ENCODE measurements around the gene TAF1D.

TAF1D gene

DNA sequence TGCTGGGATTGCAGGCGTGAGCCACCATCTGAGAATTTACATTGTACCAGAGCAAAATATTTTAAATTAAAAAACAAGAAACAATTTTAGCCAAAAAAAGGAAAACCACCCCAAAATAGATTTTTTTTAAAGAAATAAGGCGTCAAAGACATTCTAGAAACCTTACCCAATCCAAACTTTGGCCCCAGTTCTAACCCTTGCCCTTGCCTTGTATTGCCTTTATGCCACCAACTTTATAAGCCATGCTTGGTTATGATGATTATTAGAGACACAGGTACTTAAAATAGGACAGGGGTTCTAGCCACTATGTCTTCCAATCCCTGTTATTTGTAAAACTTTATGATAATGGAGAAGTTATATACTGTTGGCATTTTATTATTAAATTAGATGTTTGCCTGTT is 11.9 kb upstream of the TAF1D start:
- Histone ChIP-seq H3K4ac (ENCODE audit: low read depth, low read length) (no peak overlapping the region), H3K4me3 (ENCODE audit: low read depth, low read length) (no peak overlapping the region), H2BK120ac (ENCODE audit: insufficient read depth, low read length, poor library complexity) (no peak overlapping the region), H3K23ac (ENCODE audit: low read length) (no peak overlapping the region), H3K14ac (ENCODE audit: low read length) (no peak overlapping the region), H3K4me2 (ENCODE audit: low read length) (no peak overlapping the region), H3K79me1 (ENCODE audit: low read length) (no peaks in the 10 kb centered on the region), H3K4me1 (ENCODE audit: control insufficient read depth in 1 of 2, insufficient read depth in 2 of 2, low read length in 2 of 2) (no peaks in the 10 kb centered on the region), H2AK5ac (ENCODE audit: low read length) (no peak overlapping the region), H3K27me3 (ENCODE audit: insufficient read depth, low read length) (no peaks in the 10 kb centered on the region), H2BK5ac (ENCODE audit: low read depth, low read length, poor library complexity) (no peak overlapping the region), H2AFZ (ENCODE audit: insufficient read depth, low read length, poor library complexity) (no peak overlapping the region), H3K9me3 (ENCODE audit: insufficient read depth, low read depth, low read length) (no peaks in the 10 kb centered on the region), H2BK12ac (ENCODE audit: low read length) (no peak overlapping the region), H3K18ac (ENCODE audit: low read length) (no peak overlapping the region), H4K8ac (ENCODE audit: low read depth, low read length) (no peak overlapping the region), H4K12ac (ENCODE audit: low read depth, low read length) (no peak overlapping the region), H4K91ac (ENCODE audit: low read depth, low read length) (no peak overlapping the region), H3K36me3 (ENCODE audit: control insufficient read depth in 1 of 2, insufficient read depth in 2 of 2, low read length in 2 of 2) (peaks cover 7 to 9% of the 10 kb centered on the region in 2 experiments), H3K9ac (ENCODE audit: low read length) (no peak overlapping the region), H3K79me2 (ENCODE audit: control insufficient read depth, insufficient read depth, low read length, poor library complexity) (no peaks in the 10 kb centered on the region), H3K27ac (ENCODE audit: low read depth, low read length) (no peak overlapping the region)
- no peak for DNase-seq
- WGBS (ENCODE audit: extremely low coverage, insufficient coverage, insufficient read length) = no CpG with 5 or more reads among the region's 2 CpGs

GRCh38 chr11:93751001-93751400 is 9.7 kb upstream of the TAF1D start:
- H3K9ac ChIP-seq (ENCODE audit: low read length) = no peak overlapping the region
- no peaks in the 10 kb centered on the region for H3K9me3 ChIP-seq (ENCODE audit: insufficient read depth, low read depth, low read length)
- no peak overlapping the region for H3K23ac ChIP-seq (ENCODE audit: low read length)
- H3K36me3 ChIP-seq (ENCODE audit: control insufficient read depth in 1 of 2, insufficient read depth in 2 of 2, low read length in 2 of 2) = peaks cover 0 to 3% of the 10 kb centered on the region in 2 experiments
- no peak overlapping the region for H3K4me3 ChIP-seq (ENCODE audit: low read depth, low read length)
- H4K12ac ChIP-seq (ENCODE audit: low read depth, low read length) = no peak overlapping the region
- H3K4me2 ChIP-seq (ENCODE audit: low read length) = no peak overlapping the region
- H3K4me1 ChIP-seq (ENCODE audit: control insufficient read depth in 1 of 2, insufficient read depth in 2 of 2, low read length in 2 of 2) = no peaks in the 10 kb centered on the region
- no peak overlapping the region for H2AFZ ChIP-seq (ENCODE audit: insufficient read depth, low read length, poor library complexity)
- H3K79me2 ChIP-seq (ENCODE audit: control insufficient read depth, insufficient read depth, low read length, poor library complexity) = no peaks in the 10 kb centered on the region
- H2BK12ac ChIP-seq (ENCODE audit: low read length) = no peak overlapping the region
- H3K27me3 ChIP-seq (ENCODE audit: insufficient read depth, low read length) = no peaks in the 10 kb centered on the region
- no peaks in the 10 kb centered on the region for H3K79me1 ChIP-seq (ENCODE audit: low read length)
- WGBS (ENCODE audit: extremely low coverage, insufficient coverage, insufficient read length) = no CpG with 5 or more reads among the region's 1 CpG
- H3K27ac ChIP-seq (ENCODE audit: low read depth, low read length) = no peak overlapping the region
- no peak overlapping the region for H2BK5ac ChIP-seq (ENCODE audit: low read depth, low read length, poor library complexity)
- no peak for DNase-seq
- H4K91ac ChIP-seq (ENCODE audit: low read depth, low read length) = no peak overlapping the region
- H3K18ac ChIP-seq (ENCODE audit: low read length) = no peak overlapping the region
- H3K4ac ChIP-seq (ENCODE audit: low read depth, low read length) = no peak overlapping the region
- no peak overlapping the region for H2AK5ac ChIP-seq (ENCODE audit: low read length)
- no peak overlapping the region for H4K8ac ChIP-seq (ENCODE audit: low read depth, low read length)
- H3K14ac ChIP-seq (ENCODE audit: low read length) = no peak overlapping the region
- H2BK120ac ChIP-seq (ENCODE audit: insufficient read depth, low read length, poor library complexity) = no peak overlapping the region

DNA sequence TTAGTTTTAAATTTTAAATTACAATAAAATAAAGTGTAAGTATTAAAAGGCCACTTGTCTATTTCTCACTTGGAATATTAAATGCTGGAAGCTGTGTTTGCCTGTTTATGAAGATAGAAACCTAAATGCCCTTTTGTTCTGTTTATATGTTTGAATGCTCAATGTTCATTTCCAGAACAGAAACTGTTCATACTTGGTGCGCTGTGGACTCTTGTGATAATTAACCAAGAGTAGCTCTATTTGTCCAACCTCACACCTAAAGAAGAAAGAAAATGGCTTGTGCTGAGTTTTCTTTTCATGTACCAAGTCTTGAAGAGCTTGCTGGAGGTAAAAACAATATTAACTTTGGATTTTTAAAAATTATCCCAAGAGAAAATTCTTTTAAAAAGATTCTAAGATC is 5.8 kb upstream of the TAF1D start:
- Histone ChIP-seq H3K27me3 (ENCODE audit: insufficient read depth, low read length) (no peaks in the 10 kb centered on the region), H4K91ac (ENCODE audit: low read depth, low read length) (no peak overlapping the region), H2AK5ac (ENCODE audit: low read length) (no peak overlapping the region), H3K36me3 (ENCODE audit: control insufficient read depth in 1 of 2, insufficient read depth in 2 of 2, low read length in 2 of 2) (peaks cover 3 to 8% of the 10 kb centered on the region in 2 experiments), H3K18ac (ENCODE audit: low read length) (no peak overlapping the region), H3K23ac (ENCODE audit: low read length) (no peak overlapping the region), H3K4me3 (ENCODE audit: low read depth, low read length) (no peak overlapping the region), H3K79me2 (ENCODE audit: control insufficient read depth, insufficient read depth, low read length, poor library complexity) (no peaks in the 10 kb centered on the region), H3K4me2 (ENCODE audit: low read length) (no peak overlapping the region), H2BK5ac (ENCODE audit: low read depth, low read length, poor library complexity) (no peak overlapping the region), H3K14ac (ENCODE audit: low read length) (no peak overlapping the region), H4K8ac (ENCODE audit: low read depth, low read length) (no peak overlapping the region), H2BK120ac (ENCODE audit: insufficient read depth, low read length, poor library complexity) (no peak overlapping the region), H2AFZ (ENCODE audit: insufficient read depth, low read length, poor library complexity) (no peak overlapping the region), H3K9ac (ENCODE audit: low read length) (no peak overlapping the region), H4K12ac (ENCODE audit: low read depth, low read length) (no peak overlapping the region), H3K4ac (ENCODE audit: low read depth, low read length) (no peak overlapping the region), H3K4me1 (ENCODE audit: control insufficient read depth in 1 of 2, insufficient read depth in 2 of 2, low read length in 2 of 2) (peaks cover 0 to under 1% of the 10 kb centered on the region in 2 experiments), H2BK12ac (ENCODE audit: low read length) (no peak overlapping the region), H3K9me3 (ENCODE audit: insufficient read depth, low read depth, low read length) (no peaks in the 10 kb centered on the region), H3K27ac (ENCODE audit: low read depth, low read length) (no peak overlapping the region), H3K79me1 (ENCODE audit: low read length) (no peaks in the 10 kb centered on the region)
- no peak for DNase-seq
- WGBS (ENCODE audit: extremely low coverage, insufficient coverage, insufficient read length) = no CpG with 5 or more reads among the region's 1 CpG

DNA sequence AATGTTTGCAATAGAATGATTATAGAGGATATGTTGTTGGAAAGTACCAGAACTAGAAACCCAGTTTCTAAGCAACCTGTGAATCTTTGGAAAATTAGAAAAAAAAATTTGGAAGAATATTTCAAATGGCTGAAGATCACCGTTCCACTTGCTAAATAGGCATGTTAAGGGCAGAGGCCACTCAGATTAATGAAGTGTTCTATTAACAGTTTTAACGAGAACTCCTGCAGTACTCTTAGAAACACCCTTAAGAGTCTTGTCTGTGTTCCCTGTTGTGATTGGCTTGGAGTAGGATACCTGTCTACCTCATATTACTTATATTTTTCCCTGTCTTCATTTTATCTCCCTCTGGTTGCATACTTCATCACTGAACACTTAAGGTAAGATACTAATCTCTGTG is 4.8 kb upstream of the TAF1D start:
- Histone ChIP-seq H3K4me3 (ENCODE audit: low read depth, low read length) (no peak overlapping the region), H2BK5ac (ENCODE audit: low read depth, low read length, poor library complexity) (no peak overlapping the region), H3K4me2 (ENCODE audit: low read length) (no peak overlapping the region), H2BK12ac (ENCODE audit: low read length) (no peak overlapping the region), H2AFZ (ENCODE audit: insufficient read depth, low read length, poor library complexity) (no peak overlapping the region), H4K91ac (ENCODE audit: low read depth, low read length) (no peak overlapping the region), H3K18ac (ENCODE audit: low read length) (no peak overlapping the region), H4K12ac (ENCODE audit: low read depth, low read length) (no peak overlapping the region), H3K23ac (ENCODE audit: low read length) (no peak overlapping the region), H3K4me1 (ENCODE audit: control insufficient read depth in 1 of 2, insufficient read depth in 2 of 2, low read length in 2 of 2) (peaks cover 0 to 3% of the 10 kb centered on the region in 2 experiments), H3K79me2 (ENCODE audit: control insufficient read depth, insufficient read depth, low read length, poor library complexity) (peaks cover 6% of the 10 kb centered on the region), H3K36me3 (ENCODE audit: control insufficient read depth in 1 of 2, insufficient read depth in 2 of 2, low read length in 2 of 2) (peaks cover 3 to 8% of the 10 kb centered on the region in 2 experiments), H2AK5ac (ENCODE audit: low read length) (no peak overlapping the region), H4K8ac (ENCODE audit: low read depth, low read length) (no peak overlapping the region), H3K14ac (ENCODE audit: low read length) (no peak overlapping the region), H2BK120ac (ENCODE audit: insufficient read depth, low read length, poor library complexity) (no peak overlapping the region), H3K27me3 (ENCODE audit: insufficient read depth, low read length) (no peaks in the 10 kb centered on the region), H3K9ac (ENCODE audit: low read length) (no peak overlapping the region), H3K79me1 (ENCODE audit: low read length) (peaks cover 6% of the 10 kb centered on the region), H3K27ac (ENCODE audit: low read depth, low read length) (no peak overlapping the region), H3K9me3 (ENCODE audit: insufficient read depth, low read depth, low read length) (no peaks in the 10 kb centered on the region), H3K4ac (ENCODE audit: low read depth, low read length) (no peak overlapping the region)
- no peak for DNase-seq
- no CpG with 5 or more reads among the region's 2 CpGs for WGBS (ENCODE audit: extremely low coverage, insufficient coverage, insufficient read length)
